ENCODE results near the gene LIN7A.

LIN7A gene

DNA sequence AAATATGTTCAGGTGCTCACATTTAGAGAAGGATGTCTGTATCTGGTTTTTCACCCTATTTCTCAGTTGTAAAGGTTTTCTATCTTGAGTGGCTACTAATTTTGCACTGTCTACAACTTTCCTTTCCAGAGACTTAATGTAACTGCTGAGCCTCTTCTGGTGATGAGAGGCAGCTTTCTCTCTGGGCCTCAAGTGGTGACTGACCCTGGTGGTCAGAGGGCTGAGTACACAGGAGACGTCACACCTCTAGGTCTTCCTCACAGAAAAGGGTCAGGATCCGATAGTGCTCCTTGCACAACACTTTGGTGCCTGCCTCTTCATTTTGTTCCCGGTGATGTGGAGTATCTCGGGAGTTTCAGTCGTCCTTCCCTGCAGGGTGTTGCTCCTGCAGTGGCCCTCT is 76.8 kb downstream of the LIN7A start:
- Histone ChIP-seq H3K27ac (ENCODE audit: low read length) (no peak overlapping the region), H3K4me3 (ENCODE audit: low read length) (no peak overlapping the region), H3K27me3 (ENCODE audit: control insufficient read depth, insufficient read depth, low read length) (no peaks in the 10 kb centered on the region), H3K36me3 (ENCODE audit: control insufficient read depth, insufficient read depth, low read length) (no peaks in the 10 kb centered on the region), H3K4me1 (ENCODE audit: control insufficient read depth, insufficient read depth, low read length) (no peaks in the 10 kb centered on the region), H3K9me3 (ENCODE audit: control insufficient read depth, insufficient read depth, low read length) (no peaks in the 10 kb centered on the region)
- WGBS (ENCODE audit: insufficient coverage, insufficient read length): no CpG with 5 or more reads among the region's 5 CpGs
- DNase-seq (ENCODE audit: low read depth, low spot score): no peak

DNA sequence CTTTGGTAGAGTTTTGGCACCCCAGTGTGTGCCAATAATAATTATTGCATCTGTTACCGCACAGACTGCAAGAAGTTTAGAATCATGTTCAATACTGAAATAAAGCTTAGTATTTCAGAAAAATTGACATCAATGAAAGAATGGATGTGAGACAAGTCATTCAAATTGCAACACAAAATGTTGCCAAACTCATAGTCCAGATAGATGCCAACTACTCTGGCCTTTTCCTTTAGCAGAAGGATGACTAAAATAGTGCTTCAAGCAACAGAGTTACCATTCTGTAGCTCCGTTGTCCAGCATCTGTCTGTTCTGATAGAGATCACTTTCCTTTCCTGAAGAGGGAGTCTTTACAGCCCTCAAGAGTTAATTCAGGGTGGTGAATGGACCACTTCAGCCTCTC is 77.5 kb downstream of the LIN7A start:
- Histone ChIP-seq H3K27ac (ENCODE audit: low read length) (no peak overlapping the region), H3K4me3 (ENCODE audit: low read length) (no peak overlapping the region), H3K4me1 (ENCODE audit: control insufficient read depth, insufficient read depth, low read length) (no peaks in the 10 kb centered on the region), H3K27me3 (ENCODE audit: control insufficient read depth, insufficient read depth, low read length) (no peaks in the 10 kb centered on the region), H3K36me3 (ENCODE audit: control insufficient read depth, insufficient read depth, low read length) (no peaks in the 10 kb centered on the region), H3K9me3 (ENCODE audit: control insufficient read depth, insufficient read depth, low read length) (no peaks in the 10 kb centered on the region)
- no peak for DNase-seq (ENCODE audit: low read depth, low spot score)
- WGBS (ENCODE audit: insufficient coverage, insufficient read length): no CpG with 5 or more reads among the region's 2 CpGs

DNA sequence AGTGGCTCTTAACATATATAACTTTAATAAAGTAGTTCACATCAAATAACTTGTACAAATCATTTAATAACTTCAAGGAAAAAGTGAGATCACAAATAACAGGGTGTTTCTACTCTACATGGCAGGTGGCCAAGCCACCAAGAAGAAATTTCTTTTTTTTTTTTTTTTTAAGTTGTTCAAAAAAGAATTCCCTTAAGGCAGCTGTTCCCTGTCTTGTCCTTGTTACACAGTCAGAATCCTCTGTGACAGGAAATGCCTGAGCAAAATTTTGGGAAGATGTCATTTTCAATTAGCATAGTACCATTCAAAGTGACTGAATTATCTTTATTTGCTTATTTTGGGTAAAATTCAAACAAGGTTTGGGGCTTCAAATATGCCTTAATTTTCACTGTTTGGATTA is 79.4 kb downstream of the LIN7A start:
- Histone ChIP-seq H3K27me3 (ENCODE audit: control insufficient read depth, insufficient read depth, low read length) (no peaks in the 10 kb centered on the region), H3K4me1 (ENCODE audit: control insufficient read depth, insufficient read depth, low read length) (no peaks in the 10 kb centered on the region), H3K9me3 (ENCODE audit: control insufficient read depth, insufficient read depth, low read length) (no peaks in the 10 kb centered on the region), H3K36me3 (ENCODE audit: control insufficient read depth, insufficient read depth, low read length) (no peaks in the 10 kb centered on the region), H3K4me3 (ENCODE audit: low read length) (no peak overlapping the region), H3K27ac (ENCODE audit: low read length) (no peak overlapping the region)
- no peak for DNase-seq (ENCODE audit: low read depth, low spot score)

DNA sequence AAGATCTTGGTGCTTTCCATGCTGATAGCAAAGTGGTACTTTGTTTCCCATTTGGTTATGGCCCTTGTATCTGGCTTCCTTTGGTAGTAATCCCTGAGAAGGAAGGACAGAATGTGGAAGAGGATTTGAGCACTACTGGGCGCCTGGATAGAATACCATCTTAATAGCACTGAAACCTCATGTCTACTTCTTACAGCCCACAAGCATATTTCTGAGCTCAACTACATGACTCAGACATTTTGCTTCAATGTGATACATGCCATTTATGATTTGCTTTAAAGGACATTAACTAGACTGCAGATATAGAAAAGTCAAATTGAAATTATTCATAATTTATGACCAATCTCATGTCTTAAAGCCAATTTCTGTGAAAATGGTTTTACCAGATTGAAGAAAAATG is 80.4 kb downstream of the LIN7A start:
- Histone ChIP-seq H3K27me3 (ENCODE audit: control insufficient read depth, insufficient read depth, low read length) (no peaks in the 10 kb centered on the region), H3K4me3 (ENCODE audit: low read length) (no peak overlapping the region), H3K27ac (ENCODE audit: low read length) (no peak overlapping the region), H3K36me3 (ENCODE audit: control insufficient read depth, insufficient read depth, low read length) (no peaks in the 10 kb centered on the region), H3K9me3 (ENCODE audit: control insufficient read depth, insufficient read depth, low read length) (no peaks in the 10 kb centered on the region), H3K4me1 (ENCODE audit: control insufficient read depth, insufficient read depth, low read length) (no peaks in the 10 kb centered on the region)
- no peak for DNase-seq (ENCODE audit: low read depth, low spot score)
- WGBS (ENCODE audit: insufficient coverage, insufficient read length): no CpG with 5 or more reads among the region's 1 CpG

DNA sequence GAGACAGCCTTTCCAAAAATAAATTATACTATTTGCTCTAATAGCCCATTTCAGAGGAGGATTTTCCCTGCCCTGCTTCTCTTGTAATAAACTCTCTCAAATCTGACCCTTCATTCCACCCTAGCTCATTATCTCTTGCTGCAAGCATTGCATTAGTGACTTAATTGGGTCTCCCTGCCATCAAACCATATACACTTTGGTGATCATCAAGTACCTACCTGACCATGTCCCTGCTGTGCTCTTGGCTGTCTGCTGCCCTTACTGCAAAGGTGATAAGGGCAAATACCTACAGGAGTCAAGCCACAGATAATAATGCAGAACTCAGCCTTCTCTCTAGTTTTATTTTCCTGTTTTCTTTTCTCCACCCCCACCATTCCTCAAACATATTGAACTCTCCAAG is 88.4 kb downstream of the LIN7A start:
- Histone ChIP-seq H3K27me3 (ENCODE audit: control insufficient read depth, insufficient read depth, low read length) (no peaks in the 10 kb centered on the region), H3K4me1 (ENCODE audit: control insufficient read depth, insufficient read depth, low read length) (peaks cover 2% of the 10 kb centered on the region; the same call in 1 of the 2 replicates), H3K4me3 (ENCODE audit: low read length) (no peak overlapping the region), H3K27ac (ENCODE audit: low read length) (no peak overlapping the region), H3K36me3 (ENCODE audit: control insufficient read depth, insufficient read depth, low read length) (no peaks in the 10 kb centered on the region), H3K9me3 (ENCODE audit: control insufficient read depth, insufficient read depth, low read length) (no peaks in the 10 kb centered on the region)
- DNase-seq (ENCODE audit: low read depth, low spot score): no peak

DNA sequence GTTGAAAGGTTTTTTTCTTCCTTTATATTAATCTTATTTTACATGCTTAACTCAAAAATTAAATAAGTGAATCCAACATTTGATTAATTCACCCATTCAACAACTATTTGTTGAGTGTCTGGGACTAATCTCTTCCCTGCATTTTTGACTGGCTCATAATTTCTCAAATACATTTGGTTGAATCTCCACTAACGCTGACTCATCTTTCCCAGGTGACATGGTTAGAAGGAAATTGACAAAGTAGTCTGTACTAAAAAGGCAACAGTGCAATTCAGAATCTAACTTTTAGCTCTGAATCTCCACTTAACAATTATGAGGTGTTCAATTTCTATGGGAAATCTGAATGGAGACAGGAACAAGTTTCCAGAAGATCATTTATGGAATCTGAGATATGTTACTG is 88.9 kb downstream of the LIN7A start:
- Histone ChIP-seq H3K9me3 (ENCODE audit: control insufficient read depth, insufficient read depth, low read length) (no peaks in the 10 kb centered on the region), H3K27ac (ENCODE audit: low read length) (no peak overlapping the region), H3K4me3 (ENCODE audit: low read length) (no peak overlapping the region), H3K27me3 (ENCODE audit: control insufficient read depth, insufficient read depth, low read length) (no peaks in the 10 kb centered on the region), H3K36me3 (ENCODE audit: control insufficient read depth, insufficient read depth, low read length) (no peaks in the 10 kb centered on the region), H3K4me1 (ENCODE audit: control insufficient read depth, insufficient read depth, low read length) (peaks cover 2% of the 10 kb centered on the region; the same call in 1 of the 2 replicates)
- no CpG with 5 or more reads among the region's 1 CpG for WGBS (ENCODE audit: insufficient coverage, insufficient read length)
- no peak for DNase-seq (ENCODE audit: low read depth, low spot score)

DNA sequence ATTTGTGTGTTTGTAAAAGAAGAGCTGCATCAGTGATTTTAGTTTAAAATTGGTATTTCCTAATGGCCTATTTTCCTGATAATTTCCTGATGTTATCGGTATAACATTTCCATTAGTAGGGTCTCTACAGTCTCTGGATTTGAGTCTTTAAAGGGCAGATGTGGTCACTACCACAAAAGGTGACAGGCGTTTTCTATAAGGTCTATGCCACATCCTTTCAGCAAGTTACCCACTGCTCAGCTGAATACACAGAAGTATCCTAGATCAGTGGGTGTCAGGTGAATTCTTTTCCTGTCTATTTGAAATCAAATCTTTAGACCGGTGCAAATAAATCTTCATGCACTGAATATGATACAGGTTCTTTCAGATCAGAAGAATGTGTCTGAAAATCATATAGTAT is 90.2 kb downstream of the LIN7A start:
- no peak for DNase-seq (ENCODE audit: low read depth, low spot score)
- Histone ChIP-seq H3K9me3 (ENCODE audit: control insufficient read depth, insufficient read depth, low read length) (no peaks in the 10 kb centered on the region), H3K4me1 (ENCODE audit: control insufficient read depth, insufficient read depth, low read length) (peaks cover 2% of the 10 kb centered on the region; the same call in 1 of the 2 replicates), H3K36me3 (ENCODE audit: control insufficient read depth, insufficient read depth, low read length) (no peaks in the 10 kb centered on the region), H3K4me3 (ENCODE audit: low read length) (no peak overlapping the region), H3K27me3 (ENCODE audit: control insufficient read depth, insufficient read depth, low read length) (no peaks in the 10 kb centered on the region), H3K27ac (ENCODE audit: low read length) (no peak overlapping the region)
- no CpG with 5 or more reads among the region's 3 CpGs for WGBS (ENCODE audit: insufficient coverage, insufficient read length)

DNA sequence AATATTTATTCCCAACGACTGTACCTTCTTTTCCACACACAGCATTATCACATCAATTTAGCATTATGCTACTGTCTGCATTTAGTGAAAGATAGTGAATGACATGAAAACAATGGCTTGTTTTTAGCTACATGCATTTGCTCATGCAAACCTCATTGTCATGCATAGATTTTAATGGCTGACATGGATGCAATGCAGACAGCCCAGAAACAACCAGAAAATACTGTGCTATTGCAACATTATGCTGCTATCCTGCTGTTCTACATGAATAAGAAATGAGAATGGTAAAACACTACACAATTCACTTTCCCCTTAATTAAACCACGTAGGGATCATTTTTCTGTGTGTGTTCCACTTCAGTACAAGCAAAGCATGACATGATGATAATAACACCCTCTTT is 90.8 kb downstream of the LIN7A start:
- no peak overlapping the region for H3K27ac ChIP-seq (ENCODE audit: low read length)
- no CpG with 5 or more reads among the region's 2 CpGs for WGBS (ENCODE audit: insufficient coverage, insufficient read length)
- DNase-seq (ENCODE audit: low read depth, low spot score): no peak

DNA sequence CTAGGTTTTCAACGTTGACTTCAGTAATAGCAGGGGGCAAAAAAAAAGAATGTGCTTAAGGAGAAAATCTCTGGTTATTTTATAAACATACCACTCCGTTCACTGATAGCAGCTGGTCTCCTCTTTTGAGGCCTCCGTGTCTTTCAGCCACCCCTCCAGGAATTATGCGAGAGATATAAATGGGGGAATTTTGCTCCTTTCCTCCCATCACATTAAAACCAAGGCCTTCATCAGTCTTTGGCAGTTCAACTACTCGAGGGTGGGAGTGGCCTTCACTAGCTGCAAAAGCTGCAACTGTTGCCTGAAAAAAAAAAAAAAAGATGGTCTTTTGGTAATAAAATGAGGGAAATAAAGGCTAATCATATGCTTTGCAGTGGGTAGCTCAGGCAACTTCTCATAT is 92.1 kb downstream of the LIN7A start:
- Histone ChIP-seq H3K4me1 (ENCODE audit: control insufficient read depth, insufficient read depth, low read length) (peaks cover 2% of the 10 kb centered on the region; the same call in 1 of the 2 replicates), H3K27me3 (ENCODE audit: control insufficient read depth, insufficient read depth, low read length) (no peaks in the 10 kb centered on the region), H3K27ac (ENCODE audit: low read length) (no peak overlapping the region), H3K9me3 (ENCODE audit: control insufficient read depth, insufficient read depth, low read length) (no peaks in the 10 kb centered on the region), H3K4me3 (ENCODE audit: low read length) (no peak overlapping the region), H3K36me3 (ENCODE audit: control insufficient read depth, insufficient read depth, low read length) (no peaks in the 10 kb centered on the region)
- no peak for DNase-seq (ENCODE audit: low read depth, low spot score)
- no CpG with 5 or more reads among the region's 5 CpGs for WGBS (ENCODE audit: insufficient coverage, insufficient read length)

More for the DNA sequence above, 90.8 kb downstream of the LIN7A start:
- no peaks in the 10 kb centered on the region for H3K36me3 ChIP-seq (ENCODE audit: control insufficient read depth, insufficient read depth, low read length)
- no peak overlapping the region for H3K4me3 ChIP-seq (ENCODE audit: low read length)
- no peaks in the 10 kb centered on the region for H3K9me3 ChIP-seq (ENCODE audit: control insufficient read depth, insufficient read depth, low read length)
- H3K4me1 ChIP-seq (ENCODE audit: control insufficient read depth, insufficient read depth, low read length): peaks cover 2% of the 10 kb centered on the region; the same call in 1 of the 2 replicates
- H3K27me3 ChIP-seq (ENCODE audit: control insufficient read depth, insufficient read depth, low read length): no peaks in the 10 kb centered on the region

DNA sequence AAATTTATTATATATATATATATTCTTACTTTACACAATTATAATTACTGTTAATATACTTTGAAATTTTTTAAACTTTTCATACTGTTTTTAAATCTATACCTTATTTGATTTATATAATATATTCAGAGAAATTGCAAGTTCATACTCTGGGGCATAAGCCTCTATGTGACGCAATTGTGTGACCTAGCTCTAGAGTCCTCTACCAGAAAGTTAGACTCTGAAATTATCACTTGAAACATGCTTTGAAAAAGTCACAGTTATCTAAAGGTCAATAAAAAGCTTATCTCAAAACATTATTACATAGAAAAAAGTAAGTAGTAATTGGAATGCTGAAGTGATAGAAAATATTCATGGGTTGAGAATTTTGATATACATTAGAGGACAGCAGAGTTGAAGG is 93.8 kb downstream of the LIN7A start:
- no peaks in the 10 kb centered on the region for H3K4me1 ChIP-seq (ENCODE audit: control insufficient read depth, insufficient read depth, low read length)
- no peak overlapping the region for H3K27ac ChIP-seq (ENCODE audit: low read length)
- no peak overlapping the region for H3K4me3 ChIP-seq (ENCODE audit: low read length)
- no peaks in the 10 kb centered on the region for H3K9me3 ChIP-seq (ENCODE audit: control insufficient read depth, insufficient read depth, low read length)
- no peaks in the 10 kb centered on the region for H3K27me3 ChIP-seq (ENCODE audit: control insufficient read depth, insufficient read depth, low read length)
- no CpG with 5 or more reads among the region's 1 CpG for WGBS (ENCODE audit: insufficient coverage, insufficient read length)
- no peak for DNase-seq (ENCODE audit: low read depth, low spot score)
- H3K36me3 ChIP-seq (ENCODE audit: control insufficient read depth, insufficient read depth, low read length): no peaks in the 10 kb centered on the region

DNA sequence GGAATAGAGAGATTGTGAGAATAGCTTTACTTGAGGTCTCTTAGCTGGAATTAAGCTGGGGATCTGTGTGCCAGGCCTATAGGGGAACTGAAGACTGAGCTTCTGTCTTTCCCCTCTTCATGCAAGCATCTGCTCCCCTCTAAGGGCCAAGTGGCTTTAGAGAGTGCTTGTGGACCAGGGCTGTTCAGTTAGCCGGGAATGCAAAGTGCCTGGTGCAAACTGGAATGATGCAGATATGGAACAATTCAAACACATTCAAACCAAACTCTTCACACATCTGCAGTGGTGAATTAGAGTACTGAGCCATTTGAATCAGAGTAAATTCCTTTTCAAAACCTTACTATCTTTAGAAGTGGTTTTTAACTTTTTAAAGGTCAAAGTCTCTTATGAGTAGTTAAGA is 99.0 kb downstream of the LIN7A start:
- no peak overlapping the region for H3K27ac ChIP-seq (ENCODE audit: low read length)
- H3K27me3 ChIP-seq (ENCODE audit: control insufficient read depth, insufficient read depth, low read length): no peaks in the 10 kb centered on the region
- no CpG with 5 or more reads among the region's 1 CpG for WGBS (ENCODE audit: insufficient coverage, insufficient read length)
- H3K9me3 ChIP-seq (ENCODE audit: control insufficient read depth, insufficient read depth, low read length): no peaks in the 10 kb centered on the region
- H3K4me3 ChIP-seq (ENCODE audit: low read length): no peak overlapping the region
- H3K36me3 ChIP-seq (ENCODE audit: control insufficient read depth, insufficient read depth, low read length): no peaks in the 10 kb centered on the region
- no peaks in the 10 kb centered on the region for H3K4me1 ChIP-seq (ENCODE audit: control insufficient read depth, insufficient read depth, low read length)
- DNase-seq (ENCODE audit: low read depth, low spot score): no peak
